ENCODE measurements around the gene PPP2R2B.

GRCh38 chr5:146595088-146595487 lies 283.5 kb downstream of the PPP2R2B start:
- TF ChIP-seq CTCF (optimal IDR thresholded peaks at IDR 0.05 in 1 of 3, IDR thresholded peaks at IDR 0.05 in 1 of 3, conservative IDR thresholded peaks at IDR 0.05 in 1 of 3; ENCODE audit: extremely low read depth in 1 of 3, insufficient read depth in 2 of 3, low read length in 3 of 3) (no peak), EZH2 (IDR thresholded peaks at IDR 0.05; ENCODE audit: low read length) (no peak)
